GM12891 (cell line): ENCODE data around the gene NSUN6.

Source experiments
- PAX5 ChIP-seq: IDR thresholded peaks from 2 replicates; pipeline ENCODE4 v1.6.1; 2011; ENCODE audit warnings: low read length, moderate library complexity, mild to moderate bottlenecking; ENCODE audit not compliant: insufficient read depth, severe bottlenecking
- POLR2A ChIP-seq: IDR thresholded peaks from 2 replicates; pipeline ENCODE4 v1.6.1; 2011; ENCODE audit warnings: low read depth, low read length, control low read depth
- POLR2AphosphoS5 ChIP-seq: IDR thresholded peaks from 2 replicates; pipeline ENCODE4 v1.6.1; 2011; ENCODE audit warnings: low read depth, low read length, control low read depth
- TAF1 ChIP-seq: IDR thresholded peaks from 2 replicates; pipeline ENCODE4 v1.6.1; 2011; ENCODE audit warnings: low read depth, low read length, control low read depth

DNA sequence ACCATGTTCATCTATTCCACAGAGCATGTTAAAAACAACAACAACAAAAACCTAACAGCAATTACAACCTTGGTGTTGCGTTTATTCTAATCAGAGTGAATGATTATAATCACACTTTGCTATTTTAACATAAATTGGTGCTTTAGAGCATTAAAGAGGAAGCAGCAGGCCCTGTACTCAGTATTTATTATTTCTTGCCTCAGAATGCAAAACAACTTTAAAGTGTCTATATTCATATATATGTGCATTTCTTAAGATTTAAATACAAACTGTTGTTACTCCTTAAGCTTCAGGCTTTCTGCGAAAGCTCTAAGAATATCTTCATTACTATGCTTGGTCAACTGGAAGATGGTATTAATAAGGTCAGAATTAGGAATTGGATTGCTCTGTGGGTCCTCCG is 29.4 kb upstream of the NSUN6 start:
- TF ChIP-seq PAX5 (no peak), TAF1 (no peak), POLR2A (no peak), POLR2AphosphoS5 (no peak)
